HepG2 (cell line): ENCODE results near the gene PLCB1. TPM values are rescaled to one million over a fixed set of nuclear protein-coding genes. Genes with fewer than 3 reads are reported as not detected.

ENCODE experiments used
- ADNP ChIP-seq: sonication (generic); formaldehyde crosslinking; IDR thresholded peaks from 2 replicates; pipeline ENCODE4 v1.4.0; 2020; ENCODE audit warnings: missing genetic modification reagents
- FOXO4 ChIP-seq: sonication (generic); formaldehyde crosslinking; conservative IDR thresholded peaks from 2 replicates; pipeline ENCODE4 v1.8.1; 2023; ENCODE audit warnings: missing genetic modification reagents
- HDAC2 ChIP-seq: sonication (generic); formaldehyde crosslinking; IDR thresholded peaks from 2 replicates; pipeline ENCODE4 v1.4.0; 2020; ENCODE audit warnings: missing genetic modification reagents
- HMGXB3 ChIP-seq: sonication (generic); formaldehyde crosslinking; IDR thresholded peaks from 2 replicates; pipeline ENCODE4 v1.4.0; 2020; ENCODE audit warnings: missing genetic modification reagents, borderline replicate concordance
- HNF1A ChIP-seq, 2 experiments: sonication (generic) in 1 of 2; formaldehyde crosslinking in 1 of 2; IDR thresholded peaks; 2 replicates each; pipeline versions ENCODE4 v1.4.0 to v1.6.1; 2016 to 2020; ENCODE audit warnings: borderline replicate concordance in 1 of 2, low read depth in 1 of 2, mild to moderate bottlenecking in 1 of 2, missing genetic modification reagents in 1 of 2
- KDM4B ChIP-seq: sonication (generic); formaldehyde crosslinking; IDR thresholded peaks from 2 replicates; pipeline ENCODE4 v1.4.0; 2020; ENCODE audit warnings: missing genetic modification reagents
- KLF11 ChIP-seq: IDR thresholded peaks from 2 replicates; pipeline ENCODE4 v1.6.1; 2016; ENCODE audit warnings: missing compliant biosample characterization
- MNT ChIP-seq: fragments of 450-650 bp; IDR thresholded peaks from 2 replicates; pipeline ENCODE4 v1.6.1; 2016
- NFE2L2 ChIP-seq: fragments of 150-350 bp; IDR thresholded peaks from 2 replicates; pipeline ENCODE4 v1.6.1; 2014; ENCODE audit warnings: low read length
- RBM22 ChIP-seq: fragments of 200-400 bp; formaldehyde crosslinking; optimal IDR thresholded peaks from 2 replicates; pipeline ENCODE3; 2017; ENCODE audit warnings: mild to moderate bottlenecking, low read length, moderate library complexity
- SP140L ChIP-seq: sonication (generic); formaldehyde crosslinking; IDR thresholded peaks from 2 replicates; pipeline ENCODE4 v1.4.0; 2020; ENCODE audit warnings: missing genetic modification reagents, borderline replicate concordance
- STAG1 ChIP-seq: sonication (generic); formaldehyde crosslinking; IDR thresholded peaks from 2 replicates; pipeline ENCODE4 v1.4.0; 2020; ENCODE audit warnings: missing genetic modification reagents
- ZFP1 ChIP-seq: IDR thresholded peaks from 2 replicates; pipeline ENCODE4 v1.6.1; 2016
- ZNF33B ChIP-seq: sonication (generic); formaldehyde crosslinking; IDR thresholded peaks from 2 replicates; pipeline ENCODE4 v1.5.1; 2020; ENCODE audit warnings: mild to moderate bottlenecking, missing genetic modification reagents
- ZNF639 ChIP-seq: conservative IDR thresholded peaks from 2 replicates; pipeline ENCODE4 v1.6.1; 2018; ENCODE audit warnings: missing genetic modification reagents
- polyA plus RNA-seq, 8 experiments: library from polyadenylated mRNA; depleted of rRNA in 3 of 8; stranded (reverse) in 7 of 8; unstranded in 1 of 8; fragments of >200 nt; fragmentation: Illumina TruSeq in 4 of 8; extraction: Trizol in 4 of 8; gene quantifications; 2 replicates each; pipeline versions ENCODE4 v1.2.1 to v1.2.3, GENCODE V29; 2011 to 2016; ENCODE audit warnings: low read depth in 4 of 8, missing spikeins in 1 of 8, mixed read lengths in 1 of 8; ENCODE audit not compliant: insufficient read depth in 1 of 8
- total RNA-seq, 5 experiments: library from RNA; depleted of rRNA; stranded (reverse); fragments of >200 nt; fragmentation: Illumina TruSeq; extraction: Trizol; gene quantifications; 2 replicates each; pipeline ENCODE4 v1.2.3, GENCODE V29; 2016; ENCODE audit warnings: low read depth in 1 of 5

Gene PLCB1
- total and polyA plus RNA-seq, 2 of the 13 experiments (the other 11 are each of a cell fraction or from before 2014, with no cell fraction given): 42.4 to 55.9 TPM

- TF ChIP-seq ZFP1 (CRISPR knock-in tag) (peak; percentile 98), HMGXB3 (peak; percentile 93), ADNP (CRISPR knock-in tag) (no peak), NFE2L2 (peak; percentile 44; the same call in 1 of the 2 replicates), KLF11 (CRISPR knock-in tag) (peak; percentile 98), MNT (peak; percentile 85), ZNF639 (CRISPR knock-in tag) (peak; percentile 62), SP140L (peak; percentile 45; the same call in 1 of the 2 replicates), STAG1 (CRISPR knock-in tag) (peak; percentile 42), HDAC2 (CRISPR knock-in tag) (peak; percentile 100), FOXO4 (0 out of 2 replicates have a peak, but pooled peaks have one; percentile 92), RBM22 (no peak), HNF1A (IDR thresholded peaks at IDR 0.05; ENCODE audit: low read depth) (peak; percentile 93), HNF1A (CRISPR knock-in tag; IDR thresholded peaks at IDR 0.05; ENCODE audit: borderline replicate concordance) (peak; percentile 80), KDM4B (CRISPR knock-in tag) (peak; percentile 100), ZNF33B (peak; percentile 94)
These were observed 12.5 kb downstream of the PLCB1 start (continued) for GRCh38 chr20:8144282-8145245.
